Coronary artery (tissue), 2 donors: ENCODE measurements around the gene ELAVL1.
A peak's percentile ranks its signal among the peaks of the same experiment; 100 is the strongest.

Experiments used
- DNase-seq: peaks from one replicate; pipeline ENCODE4 v3.0.0-alpha.2; 2017; ENCODE audit warnings: low spot score
- H3K27ac ChIP-seq, 2 donors: fragments of 200-600 bp; sonication (generic); one replicate each; pipeline ENCODE4 v1.5.1; 2016 to 2019
- H3K4me3 ChIP-seq: fragments of 200-600 bp; sonication (generic); 2 replicates; pipeline ENCODE4 v1.5.1; 2016; ENCODE audit warnings: mild to moderate bottlenecking, moderate library complexity
- CTCF ChIP-seq: fragments of 200-600 bp; sonication (generic); IDR thresholded peaks from one replicate; pipeline ENCODE4 v1.5.1; 2019; ENCODE audit warnings: antibody characterized with exemption

Gene ELAVL1

GRCh38 chr19:7944177-7944761 is 61.2 kb downstream of the ELAVL1 start:
- TF ChIP-seq CTCF: peak; percentile 81
- Histone ChIP-seq H3K27ac (peak overlapping the region; percentile 95 to 96), H3K4me3 (peak overlapping the region; percentile 94)
- DNase-seq: no peak

- Histone ChIP-seq H3K27ac (peak within 1 kb of the TSS; percentile 95 to 96), H3K4me3 (peak within 1 kb of the TSS; percentile 94)
- TF ChIP-seq CTCF: no peak
- peak; percentile 100 for DNase-seq
Measured at GRCh38 chr19:7943444-7944176, 61.8 kb downstream of the ELAVL1 start, which contains the start of gene TIMM44. TSS of gene TIMM44 (minus strand) at chr19:7943666. CDS start at chr19:7943651, 15 bp downstream.

GRCh38 chr19:7942981-7943443 is 62.4 kb downstream of the ELAVL1 start:
- TF ChIP-seq CTCF: no peak
- H3K27ac ChIP-seq: peak overlapping the region; percentile 95 to 96
- DNase-seq: no peak
- H3K4me3 ChIP-seq: peak overlapping the region; percentile 94

- no peak overlapping the region for H3K4me3 ChIP-seq
- no peak for DNase-seq
- H3K27ac ChIP-seq: no peak overlapping the region
- TF ChIP-seq CTCF: no peak
Measured at GRCh38 chr19:7941895-7942596, 63.4 kb downstream of the ELAVL1 start.

- no peak overlapping the region for H3K4me3 ChIP-seq
- no peak for TF ChIP-seq CTCF
- DNase-seq: no peak
- H3K27ac ChIP-seq: no peak overlapping the region
Measured at GRCh38 chr19:7940841-7941240, 64.6 kb downstream of the ELAVL1 start.

GRCh38 chr19:7934766-7935165 is 70.7 kb downstream of the ELAVL1 start:
- peak overlapping the region in 1 of 2 donors; percentile 8 for H3K27ac ChIP-seq
- no peak for TF ChIP-seq CTCF
- no peak for DNase-seq
- H3K4me3 ChIP-seq: no peak overlapping the region
